KMS-11 (cell line): ENCODE results near the gene SYNCRIP.

ENCODE experiments used
- H2AFZ ChIP-seq: fragments of 200-600 bp; sonication (generic); 2 replicates; pipeline ENCODE4 v1.6.1; 2016; ENCODE audit warnings: antibody characterized with exemption, mixed run types, low read depth
- H3K27ac ChIP-seq: fragments of 200-600 bp; sonication (generic); 2 replicates; pipeline ENCODE4 v1.6.1; 2016; ENCODE audit warnings: mild to moderate bottlenecking, mixed run types
- H3K27me3 ChIP-seq: fragments of 200-600 bp; sonication (generic); 2 replicates; pipeline ENCODE4 v1.6.1; 2017; ENCODE audit warnings: mild to moderate bottlenecking, low read depth, mixed run types, moderate library complexity; ENCODE audit not compliant: insufficient read depth
- H3K36me3 ChIP-seq: fragments of 200-600 bp; sonication (generic); 2 replicates; pipeline ENCODE4 v1.6.1; 2017; ENCODE audit warnings: mild to moderate bottlenecking, mixed run types; ENCODE audit not compliant: insufficient read depth
- H3K4me1 ChIP-seq: fragments of 200-600 bp; sonication (generic); 2 replicates; pipeline ENCODE4 v1.6.1; 2016; ENCODE audit warnings: mild to moderate bottlenecking, low read depth, mixed run types; ENCODE audit not compliant: poor library complexity, severe bottlenecking
- H3K4me2 ChIP-seq: fragments of 200-600 bp; sonication (generic); 2 replicates; pipeline ENCODE4 v1.7.0; 2016; ENCODE audit warnings: mild to moderate bottlenecking, mixed run types
- H3K4me3 ChIP-seq: fragments of 200-600 bp; sonication (generic); IDR thresholded peaks from 2 replicates; pipeline ENCODE4 v1.6.1; 2017; ENCODE audit warnings: low read depth, low read length, mixed read lengths; ENCODE audit not compliant: insufficient read depth
- H3K79me2 ChIP-seq: fragments of 200-600 bp; sonication (generic); 2 replicates; pipeline ENCODE4 v1.6.1; 2016; ENCODE audit warnings: low read depth, mixed run types; ENCODE audit not compliant: insufficient read depth
- H3K9ac ChIP-seq: fragments of 200-600 bp; sonication (generic); 2 replicates; pipeline ENCODE4 v1.6.1; 2016; ENCODE audit warnings: mild to moderate bottlenecking, mixed run types
- H4K20me1 ChIP-seq: fragments of 200-600 bp; sonication (generic); 2 replicates; pipeline ENCODE4 v1.6.1; 2016; ENCODE audit warnings: mild to moderate bottlenecking, mixed run types; ENCODE audit not compliant: insufficient read depth
- CTCF ChIP-seq: fragments of 200-600 bp; sonication (generic); conservative IDR thresholded peaks from 2 replicates; pipeline ENCODE4 v1.6.1; 2017; ENCODE audit warnings: low read depth, mild to moderate bottlenecking, antibody characterized with exemption, low read length, moderate library complexity, mixed read lengths

SYNCRIP gene

GRCh38 chr6:85612690-85613474, 29.8 kb downstream of the SYNCRIP start:
- Histone ChIP-seq H3K79me2 (peaks cover 9% of the 10 kb centered on the region; the same call in 1 of the 2 replicates), H3K9ac (no peak overlapping the region), H3K27ac (no peak overlapping the region), H2AFZ (no peak overlapping the region), H3K4me1 (no peaks in the 10 kb centered on the region), H3K4me3 (no peak overlapping the region), H3K36me3 (peaks cover 13% of the 10 kb centered on the region; the same call in 1 of the 2 replicates), H4K20me1 (no peaks in the 10 kb centered on the region), H3K27me3 (no peaks in the 10 kb centered on the region), H3K4me2 (no peak overlapping the region)
- no peak for TF ChIP-seq CTCF

- no peak for TF ChIP-seq CTCF
- H4K20me1 ChIP-seq: no peaks in the 10 kb centered on the region
- H2AFZ ChIP-seq: no peak overlapping the region
- no peaks in the 10 kb centered on the region for H3K27me3 ChIP-seq
- H3K27ac ChIP-seq: no peak overlapping the region
- H3K79me2 ChIP-seq: no peaks in the 10 kb centered on the region; the same call in 1 of the 2 replicates
- H3K9ac ChIP-seq: no peak overlapping the region
- H3K4me3 ChIP-seq: no peak overlapping the region
- H3K36me3 ChIP-seq: peaks cover 13% of the 10 kb centered on the region; the same call in 1 of the 2 replicates
- no peaks in the 10 kb centered on the region for H3K4me1 ChIP-seq
- no peak overlapping the region for H3K4me2 ChIP-seq
Measured at GRCh38 chr6:85610182-85610895, 32.3 kb downstream of the SYNCRIP start.

- H3K9ac ChIP-seq: no peak overlapping the region
- TF ChIP-seq CTCF: no peak
- H3K4me2 ChIP-seq: no peak overlapping the region
- no peaks in the 10 kb centered on the region for H3K36me3 ChIP-seq
- H4K20me1 ChIP-seq: no peaks in the 10 kb centered on the region
- no peaks in the 10 kb centered on the region for H3K79me2 ChIP-seq
- H2AFZ ChIP-seq: no peak overlapping the region
- H3K27me3 ChIP-seq: no peaks in the 10 kb centered on the region
- H3K27ac ChIP-seq: no peak overlapping the region
- peaks cover 20% of the 10 kb centered on the region for H3K4me1 ChIP-seq
- H3K4me3 ChIP-seq: no peak overlapping the region
Measured at GRCh38 chr6:85602100-85602499, 40.6 kb downstream of the SYNCRIP start.

- Histone ChIP-seq H3K4me2 (no peak overlapping the region), H4K20me1 (no peaks in the 10 kb centered on the region), H3K79me2 (no peaks in the 10 kb centered on the region), H3K36me3 (no peaks in the 10 kb centered on the region), H3K9ac (no peak overlapping the region), H2AFZ (no peak overlapping the region), H3K27me3 (no peaks in the 10 kb centered on the region), H3K4me3 (no peak overlapping the region), H3K4me1 (peaks cover 25% of the 10 kb centered on the region), H3K27ac (no peak overlapping the region)
- no peak for TF ChIP-seq CTCF
Measured at GRCh38 chr6:85600713-85601313, 41.9 kb downstream of the SYNCRIP start.
